IMR-90 (cell line): ENCODE results near the gene RFK. TPM values are rescaled to one million over a fixed set of nuclear protein-coding genes. Genes with fewer than 3 reads are reported as not detected.

Experiments used
- ATAC-seq: fragments of 200-7000 bp; cut with Tn5 transposase; 2 replicates; pipeline ENCODE4 v1.9.1; 2020; ENCODE audit warnings: low read depth, mild to moderate bottlenecking, moderate library complexity
- BruUV-seq: library from RNA; stranded (reverse); fragments of 400-500 nt; replicated peaks from 2 replicates; lab custom pipeline; 2021; lab: Mats Ljungman, UMichigan
- CTCF ChIA-PET: fragments of 300-600 bp; formaldehyde crosslinking; extraction: SDS; loops from one replicate; lab custom pipeline; 2021; ENCODE audit warnings: antibody characterized with exemption; lab: Yijun Ruan, JAX
- POLR2A ChIA-PET: fragments of 300-600 bp; sonication (Branson Sonifier 250); formaldehyde crosslinking; loops from one replicate; lab custom pipeline; 2022; ENCODE audit warnings: antibody characterized with exemption; ENCODE audit not compliant: unreplicated experiment; lab: Charles Lee
- DNase-seq: peaks from one replicate; pipeline ENCODE4 v3.0.0; 2013
- H2AFZ ChIP-seq: replicated peaks from 2 replicates; pipeline ENCODE3; 2013; ENCODE audit warnings: low read length, mild to moderate bottlenecking; ENCODE audit not compliant: poor library complexity
- H2AK5ac ChIP-seq: 2 replicates; pipeline ENCODE4 v1.6.1; 2013; ENCODE audit warnings: low read depth, low read length, inconsistent platforms
- H2AK9ac ChIP-seq: replicated peaks from 2 replicates; pipeline ENCODE3; 2013; ENCODE audit warnings: mild to moderate bottlenecking, low read depth, low read length, moderate library complexity; ENCODE audit not compliant: poor library complexity
- H2BK120ac ChIP-seq: 2 replicates; pipeline ENCODE4 v1.6.1; 2013; ENCODE audit warnings: low read depth, low read length, inconsistent platforms
- H2BK15ac ChIP-seq: 3 replicates; pipeline ENCODE4 v1.6.1; 2013; ENCODE audit warnings: low read depth, low read length, inconsistent platforms
- H2BK20ac ChIP-seq: 2 replicates; pipeline ENCODE4 v1.6.1; 2013; ENCODE audit warnings: low read depth, mild to moderate bottlenecking, inconsistent platforms, low read length, moderate library complexity
- H2BK5ac ChIP-seq: 2 replicates; pipeline ENCODE4 v1.6.1; 2013; ENCODE audit warnings: mild to moderate bottlenecking, low read depth, low read length, inconsistent platforms; ENCODE audit not compliant: poor library complexity, severe bottlenecking
- H3K14ac ChIP-seq: replicated peaks from 2 replicates; pipeline ENCODE4 v1.6.1; 2013; ENCODE audit warnings: low read depth, low read length, inconsistent platforms
- H3K18ac ChIP-seq: 2 replicates; pipeline ENCODE4 v1.6.1; 2013; ENCODE audit warnings: low read depth, low read length, control low read depth
- H3K23ac ChIP-seq: 2 replicates; pipeline ENCODE4 v1.6.1; 2013; ENCODE audit warnings: low read depth, low read length, inconsistent platforms
- H3K27ac ChIP-seq: 2 replicates; pipeline ENCODE4 v1.5.1; 2013; ENCODE audit warnings: mild to moderate bottlenecking, control low read depth, low read length; ENCODE audit not compliant: insufficient read depth
- H3K27me3 ChIP-seq: 2 replicates; pipeline ENCODE4 v1.6.1; 2013; ENCODE audit warnings: low read length; ENCODE audit not compliant: control insufficient read depth, insufficient read depth
- H3K36me3 ChIP-seq: 2 replicates; pipeline ENCODE4 v1.6.1; 2013; ENCODE audit warnings: low read length, mixed read lengths; ENCODE audit not compliant: control insufficient read depth, insufficient read depth
- H3K4ac ChIP-seq: 2 replicates; pipeline ENCODE4 v1.6.1; 2013; ENCODE audit warnings: low read depth, low read length, inconsistent platforms
- H3K4me1 ChIP-seq: 2 replicates; pipeline ENCODE4 v1.6.1; 2013; ENCODE audit warnings: low read length, mixed read lengths; ENCODE audit not compliant: control insufficient read depth, insufficient read depth
- H3K4me2 ChIP-seq: 2 replicates; pipeline ENCODE4 v1.6.1; 2013; ENCODE audit warnings: low read depth, mild to moderate bottlenecking, control low read depth, low read length, moderate library complexity
- H3K4me3 ChIP-seq: 2 replicates; pipeline ENCODE4 v1.5.1; 2013; ENCODE audit warnings: low read depth, mild to moderate bottlenecking, control low read depth, low read length, moderate library complexity; ENCODE audit not compliant: insufficient read depth
- H3K56ac ChIP-seq: 2 replicates; pipeline ENCODE4 v1.6.1; 2013; ENCODE audit warnings: low read length, inconsistent platforms; ENCODE audit not compliant: insufficient read depth; ENCODE audit errors: extremely low read depth
- H3K79me1 ChIP-seq, 2 experiments: 2 replicates each; pipeline ENCODE4 v1.6.1; 2013; ENCODE audit warnings: low read length in 2 of 2, inconsistent platforms in 1 of 2, low read depth in 1 of 2
- H3K9ac ChIP-seq: 2 replicates; pipeline ENCODE4 v1.6.1; 2013; ENCODE audit warnings: low read depth, low read length, control low read depth
- H3K9me1 ChIP-seq: 2 replicates; pipeline ENCODE4 v1.6.1; 2013; ENCODE audit warnings: low read length, inconsistent platforms; ENCODE audit not compliant: insufficient read depth
- H3K9me3 ChIP-seq: 2 replicates; pipeline ENCODE4 v1.6.1; 2013; ENCODE audit warnings: low read length; ENCODE audit not compliant: control insufficient read depth, insufficient read depth
- H4K20me1 ChIP-seq: 2 replicates; pipeline ENCODE4 v1.6.1; 2013; ENCODE audit warnings: low read length, inconsistent platforms; ENCODE audit not compliant: insufficient read depth
- H4K5ac ChIP-seq: 2 replicates; pipeline ENCODE4 v1.6.1; 2013; ENCODE audit warnings: mild to moderate bottlenecking, low read depth, low read length, control low read depth
- H4K8ac ChIP-seq, 2 experiments: 2 replicates each; pipeline ENCODE4 v1.6.1; 2013; ENCODE audit warnings: low read depth in 2 of 2, low read length in 2 of 2, control low read depth in 1 of 2, inconsistent platforms in 1 of 2
- H4K91ac ChIP-seq: 2 replicates; pipeline ENCODE4 v1.6.1; 2013; ENCODE audit warnings: low read depth, low read length, inconsistent platforms; ENCODE audit not compliant: insufficient read depth
- CEBPB ChIP-seq: IDR thresholded peaks from 2 replicates; pipeline ENCODE4 v1.6.1; 2012; ENCODE audit warnings: low read depth, low read length, improper control_type of control experiment
- ELK1 ChIP-seq: fragments of 150-350 bp; IDR thresholded peaks from 2 replicates; pipeline ENCODE4 v1.6.1; 2016; ENCODE audit warnings: low read depth, mild to moderate bottlenecking, low read length, moderate library complexity, borderline replicate concordance
- MAFK ChIP-seq: IDR thresholded peaks from 2 replicates; pipeline ENCODE4 v1.6.1; 2012; ENCODE audit warnings: low read depth, low read length, improper control_type of control experiment
- MAZ ChIP-seq: IDR thresholded peaks from 2 replicates; pipeline ENCODE4 v1.6.1; 2012; ENCODE audit warnings: low read depth, mild to moderate bottlenecking, low read length, improper control_type of control experiment, moderate library complexity, borderline replicate concordance
- NFE2L2 ChIP-seq: fragments of 150-350 bp; IDR thresholded peaks from 2 replicates; pipeline ENCODE4 v1.6.1; 2016; ENCODE audit warnings: low read depth, mild to moderate bottlenecking, low read length
- POLR2A ChIP-seq: IDR thresholded peaks from 2 replicates; pipeline ENCODE4 v1.6.1; 2012; ENCODE audit warnings: mild to moderate bottlenecking, low read depth, low read length
- SMC3 ChIP-seq: fragments of 150-350 bp; IDR thresholded peaks from 2 replicates; pipeline ENCODE4 v1.6.1; 2016; ENCODE audit warnings: low read depth, mild to moderate bottlenecking, antibody characterized with exemption, low read length, moderate library complexity
- USF2 ChIP-seq: fragments of 150-350 bp; IDR thresholded peaks from 2 replicates; pipeline ENCODE4 v1.6.1; 2017; ENCODE audit warnings: mild to moderate bottlenecking, antibody characterized with exemption, low read length, low read depth
- WGBS, 2 experiments: methylation state at CpG; one replicate each; pipeline versions ENCODE4 v1.1.5 to v1.1.7; 2013; ENCODE audit warnings: missing lambda C conversion rate in 2 of 2; ENCODE audit not compliant: insufficient read length in 1 of 2; ENCODE audit errors: extremely low coverage in 2 of 2; 5-methylcytosine and 5-hydroxymethylcytosine counted together
- dilution Hi-C: fragments of 300-500 bp; cut with HindIII; formaldehyde crosslinking; loops from one replicate; pipeline ENCODE4 v1.14.3; 2018; ENCODE audit warnings: low sequenced_read_pairs; ENCODE audit not compliant: unreplicated experiment
- in situ Hi-C: fragments of 300-500 bp; cut with MboI; formaldehyde crosslinking; loops from 3 replicates; pipeline ENCODE4 v1.14.3; 2019; ENCODE audit warnings: low sequenced_read_pairs, inconsistent platforms, mixed read lengths
- intact Hi-C: fragments of 100-400 bp; cut with micrococcal nuclease; formaldehyde crosslinking; loops from 2 replicates; pipeline ENCODE4 v1.10.0; 2022
- polyA plus RNA-seq, 3 experiments: library from polyadenylated mRNA; depleted of rRNA; stranded (reverse); fragments of >200 nt; gene quantifications; 2 replicates each; pipeline ENCODE4 v1.2.3, GENCODE V29; 2012; ENCODE audit warnings: low replicate concordance in 1 of 3
- total RNA-seq: library from RNA; depleted of rRNA; stranded (reverse); fragments of >200 nt; gene quantifications from 2 replicates; pipeline ENCODE4 v1.2.3, GENCODE V29; 2012
- TF ChIP-seq, protein P1 (sequence below): conservative IDR thresholded peaks from 2 replicates; pipeline ENCODE4 v1.5.1; 2012; ENCODE audit warnings: mild to moderate bottlenecking, low read depth, low read length, improper control_type of control experiment

Gene RFK
- total and polyA plus RNA-seq, 2 of the 4 experiments (the other 2 are of a cell fraction), result 10.3 to 13.8 TPM

GRCh38 chr9:76353280-76353679 is 40.9 kb downstream of the RFK start:
- in situ Hi-C loops, result no loop called here
- intact Hi-C loops, result no loop called here
- Histone ChIP-seq H4K8ac (no peak overlapping the region), H3K23ac (no peak overlapping the region), H3K18ac (no peak overlapping the region), H2AK5ac (no peak overlapping the region), H3K9me3 (no peaks in the 10 kb centered on the region; the same call in 1 of the 2 replicates), H4K5ac (no peak overlapping the region), H3K9me1 (peaks cover 2% of the 10 kb centered on the region; the same call in 1 of the 2 replicates), H3K56ac (no peak overlapping the region), H3K27me3 (peaks cover 14% of the 10 kb centered on the region), H2BK20ac (no peak overlapping the region), H2BK15ac (no peak overlapping the region), H3K14ac (no peak overlapping the region), H3K4me3 (no peak overlapping the region), H3K4ac (no peak overlapping the region), H3K27ac (no peak overlapping the region), H4K20me1 (no peaks in the 10 kb centered on the region), H3K36me3 (no peaks in the 10 kb centered on the region), H2BK5ac (no peak overlapping the region), H4K91ac (no peak overlapping the region), H3K4me1 (no peaks in the 10 kb centered on the region), H2AK9ac (no peak overlapping the region), H3K9ac (no peak overlapping the region), H3K4me2 (no peak overlapping the region), H2AFZ (no peak overlapping the region), H2BK120ac (no peak overlapping the region), H3K79me1 (no peaks in the 10 kb centered on the region)
- POLR2A ChIA-PET, result interaction anchor here (0.6 kb wide), 1 partner anchor 1880 kb away, joined by 3 read pairs; no protein-coding TSS in a partner anchor
- DNase-seq (no peak), ATAC-seq (no peak)
- TF ChIP-seq, protein P1, sequence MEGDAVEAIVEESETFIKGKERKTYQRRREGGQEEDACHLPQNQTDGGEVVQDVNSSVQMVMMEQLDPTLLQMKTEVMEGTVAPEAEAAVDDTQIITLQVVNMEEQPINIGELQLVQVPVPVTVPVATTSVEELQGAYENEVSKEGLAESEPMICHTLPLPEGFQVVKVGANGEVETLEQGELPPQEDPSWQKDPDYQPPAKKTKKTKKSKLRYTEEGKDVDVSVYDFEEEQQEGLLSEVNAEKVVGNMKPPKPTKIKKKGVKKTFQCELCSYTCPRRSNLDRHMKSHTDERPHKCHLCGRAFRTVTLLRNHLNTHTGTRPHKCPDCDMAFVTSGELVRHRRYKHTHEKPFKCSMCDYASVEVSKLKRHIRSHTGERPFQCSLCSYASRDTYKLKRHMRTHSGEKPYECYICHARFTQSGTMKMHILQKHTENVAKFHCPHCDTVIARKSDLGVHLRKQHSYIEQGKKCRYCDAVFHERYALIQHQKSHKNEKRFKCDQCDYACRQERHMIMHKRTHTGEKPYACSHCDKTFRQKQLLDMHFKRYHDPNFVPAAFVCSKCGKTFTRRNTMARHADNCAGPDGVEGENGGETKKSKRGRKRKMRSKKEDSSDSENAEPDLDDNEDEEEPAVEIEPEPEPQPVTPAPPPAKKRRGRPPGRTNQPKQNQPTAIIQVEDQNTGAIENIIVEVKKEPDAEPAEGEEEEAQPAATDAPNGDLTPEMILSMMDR, result no peak
- TF ChIP-seq SMC3, result no peak
- no peak for TF ChIP-seq ELK1
- no peak for TF ChIP-seq CEBPB
- TF ChIP-seq NFE2L2, result no peak
- no peak for TF ChIP-seq MAZ
- no peak for TF ChIP-seq MAFK
- no peak for TF ChIP-seq USF2
- TF ChIP-seq POLR2A, result no peak
- dilution Hi-C loops, result no loop called here
- BruUV-seq, result no TSS peak
- WGBS, 2 experiments, result no CpG with 5 or more reads among the region's 5 CpGs
- CTCF ChIA-PET, result no interaction called here
